GM19025 (cell line): ENCODE results near the gene VSIG4.
"Not testable (repeated sequence)": the region's sequence is repeated elsewhere in the genome, so short reads cannot be mapped to it uniquely, and the experiment has no call there.

Source experiments
- ATAC-seq: cut with Tn5 transposase; IDR thresholded peaks from one replicate; pipeline ENCODE4 v1.9.1; 2021; ENCODE audit warnings: mild to moderate bottlenecking, low read depth, moderate library complexity; ENCODE audit not compliant: unreplicated experiment

Gene VSIG4

GRCh38 chrX:65987811-65988210, 52.1 kb downstream of the VSIG4 start:
- no peak for ATAC-seq

- ATAC-seq: peak; percentile 77
Observed at GRCh38 chrX:65985922-65986588, 53.8 kb downstream of the VSIG4 start.

GRCh38 chrX:65985211-65985610, 54.7 kb downstream of the VSIG4 start:
- no peak for ATAC-seq

GRCh38 chrX:65977161-65977560, 62.7 kb downstream of the VSIG4 start:
- not testable (repeated sequence) for ATAC-seq

GRCh38 chrX:65976161-65976560, 63.7 kb downstream of the VSIG4 start:
- ATAC-seq: no peak

GRCh38 chrX:65975161-65975751, 64.6 kb downstream of the VSIG4 start:
- ATAC-seq: not testable (repeated sequence)
